ENCODE results near the gene NFILZ.
A peak's percentile ranks its signal among the peaks of the same experiment; 100 is the strongest.

DNA sequence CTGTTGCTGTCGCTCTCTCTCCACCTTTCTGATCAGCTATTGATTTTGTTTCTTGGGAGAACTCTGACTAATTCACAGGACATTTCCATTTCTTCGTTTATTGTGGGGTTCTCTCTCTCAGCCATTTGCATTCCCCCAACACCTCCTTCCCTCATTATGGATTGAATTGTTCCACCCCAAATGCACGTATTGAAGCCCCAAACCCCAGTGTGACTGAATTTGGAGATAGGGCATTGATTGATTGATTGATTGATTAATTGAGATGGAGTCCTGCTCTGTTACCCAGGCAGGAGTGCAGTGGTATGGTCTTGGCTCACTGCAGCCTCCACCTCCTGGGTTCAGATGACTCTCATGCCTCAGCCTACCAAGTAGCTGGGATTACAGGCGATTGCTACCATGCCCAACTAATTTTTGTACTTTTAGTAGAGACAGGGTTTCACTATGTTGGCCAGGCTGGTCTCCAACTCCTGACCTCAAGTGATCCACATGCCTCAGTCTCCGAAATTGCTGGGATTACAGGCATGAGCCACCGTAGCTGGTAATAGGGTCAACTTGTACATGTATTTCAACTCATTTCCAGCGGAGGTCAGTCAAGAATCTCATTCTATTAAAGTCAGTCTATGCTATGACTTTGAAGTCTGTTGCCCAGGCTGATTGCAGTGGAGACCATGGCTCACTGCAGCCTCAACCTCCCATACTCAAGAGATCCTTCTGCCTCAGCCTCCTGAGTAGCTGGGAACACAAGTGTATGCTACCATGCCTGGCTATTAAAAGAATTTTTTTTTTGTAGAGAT lies 13.6 kb downstream of the NFILZ start:
- peak; percentile 56 for TF ChIP-seq CTCF (conservative IDR thresholded peaks at IDR 0.05; ENCODE audit: low read length)
- no peak for TF ChIP-seq EZH2phosphoT487 (IDR thresholded peaks at IDR 0.05; ENCODE audit: borderline replicate concordance)
